ENCODE results near the gene SUPV3L1. TPM values are rescaled to one million over a fixed set of nuclear protein-coding genes. Genes with fewer than 3 reads are reported as not detected.

SUPV3L1 gene
- total RNA-seq, 1 experiment from 2014 or later: 117 TPM

- ChIA-PET CTCF (no interaction called here), POLR2A (ENCODE audit: unreplicated experiment) (no interaction called here)
- Histone ChIP-seq H3K4me2 (ENCODE audit: low read length) (no peak overlapping the region), H3K27me3 (ENCODE audit: low read length) (no peaks in the 10 kb centered on the region), H3K9me3 (ENCODE audit: low read length) (no peaks in the 10 kb centered on the region), H3F3A (ENCODE audit: low read length, unreplicated experiment) (no peaks in the 10 kb centered on the region), H3K4me3 (ENCODE audit: low read length) (no peak overlapping the region), H3K36me3 (ENCODE audit: low read depth, low read length) (no peaks in the 10 kb centered on the region), H3K9ac (ENCODE audit: low read length) (no peak overlapping the region), H3K9me2 (replicated peaks; ENCODE audit: low read length) (no peaks in the 10 kb centered on the region), H3K4me1 (ENCODE audit: insufficient read depth, low read length) (peaks cover 26% of the 10 kb centered on the region), H4K20me1 (ENCODE audit: low read length) (no peaks in the 10 kb centered on the region), H2AFZ (ENCODE audit: low read length) (no peak overlapping the region), H3K79me2 (ENCODE audit: low read length) (no peaks in the 10 kb centered on the region), H3K27ac (ENCODE audit: low read length) (no peak overlapping the region)
- intact Hi-C loops (cut with micrococcal nuclease): no loop called here
- BruUV-seq (replicated peaks): no TSS peak
- DNase-seq: no peak
- ATAC-seq: no peak
- no peak for TF ChIP-seq CTCF (conservative IDR thresholded peaks at IDR 0.05; ENCODE audit: low read depth, low read length)
- TF ChIP-seq EZH2phosphoT487 (IDR thresholded peaks at IDR 0.05; ENCODE audit: borderline replicate concordance, low read length): no peak
- no peak for TF ChIP-seq EZH2 (IDR thresholded peaks at IDR 0.05; ENCODE audit: low read length, unreplicated experiment)
Observed at GRCh38 chr10:69230128-69230527, 50.1 kb downstream of the SUPV3L1 start.

- Histone ChIP-seq H2AFZ (ENCODE audit: low read length) (peak overlapping the region; percentile 44), H3F3A (ENCODE audit: low read length, unreplicated experiment) (no peaks in the 10 kb centered on the region), H3K79me2 (ENCODE audit: low read length) (no peaks in the 10 kb centered on the region), H3K4me2 (ENCODE audit: low read length) (peak overlapping the region; percentile 21), H3K9me2 (replicated peaks; ENCODE audit: low read length) (no peaks in the 10 kb centered on the region), H3K36me3 (ENCODE audit: low read depth, low read length) (no peaks in the 10 kb centered on the region), H3K4me1 (ENCODE audit: insufficient read depth, low read length) (peaks cover 20% of the 10 kb centered on the region), H3K4me3 (ENCODE audit: low read length) (no peak overlapping the region), H3K27ac (ENCODE audit: low read length) (0 out of 2 replicates have a peak overlapping the region, but pooled peaks have one; percentile 1), H3K27me3 (ENCODE audit: low read length) (no peaks in the 10 kb centered on the region), H3K9ac (ENCODE audit: low read length) (no peak overlapping the region), H4K20me1 (ENCODE audit: low read length) (no peaks in the 10 kb centered on the region), H3K9me3 (ENCODE audit: low read length) (no peaks in the 10 kb centered on the region)
- no TSS peak for BruUV-seq (replicated peaks)
- DNase-seq (peak; percentile 98), ATAC-seq (peak; percentile 100)
- TF ChIP-seq CTCF (conservative IDR thresholded peaks at IDR 0.05; ENCODE audit: low read depth, low read length): no peak
- no peak for TF ChIP-seq EZH2 (IDR thresholded peaks at IDR 0.05; ENCODE audit: low read length, unreplicated experiment)
- no peak for TF ChIP-seq EZH2phosphoT487 (IDR thresholded peaks at IDR 0.05; ENCODE audit: borderline replicate concordance, low read length)
- intact Hi-C loops (cut with micrococcal nuclease): no loop called here
- POLR2A ChIA-PET (ENCODE audit: unreplicated experiment): no interaction called here
- CTCF ChIA-PET: interaction anchor here (0.5 to 1.6 kb wide), 5 partner anchors 15 to 218 kb away, joined by 3 to 5 read pairs (median 4); no protein-coding TSS in a partner anchor
Observed at GRCh38 chr10:69232252-69232651, 52.2 kb downstream of the SUPV3L1 start.

GRCh38 chr10:69232736-69233480 lies 52.9 kb downstream of the SUPV3L1 start:
- ATAC-seq: no peak
- BruUV-seq (replicated peaks): TSS peak; percentile 78

More at GRCh38 chr10:69232736-69233480, 52.9 kb downstream of the SUPV3L1 start:
- 0 out of 2 replicates have a peak overlapping the region, but pooled peaks have one; percentile 1 for H3K27ac ChIP-seq (ENCODE audit: low read length)
- intact Hi-C loops (cut with micrococcal nuclease): no loop called here
- no peaks in the 10 kb centered on the region for H3F3A ChIP-seq (ENCODE audit: low read length, unreplicated experiment)
- no peaks in the 10 kb centered on the region for H3K36me3 ChIP-seq (ENCODE audit: low read depth, low read length)
- no peaks in the 10 kb centered on the region for H3K9me2 ChIP-seq (replicated peaks; ENCODE audit: low read length)
- no peaks in the 10 kb centered on the region for H4K20me1 ChIP-seq (ENCODE audit: low read length)
- H3K4me2 ChIP-seq (ENCODE audit: low read length): peak overlapping the region; percentile 21
- no peaks in the 10 kb centered on the region for H3K27me3 ChIP-seq (ENCODE audit: low read length)
- H3K9me3 ChIP-seq (ENCODE audit: low read length): no peaks in the 10 kb centered on the region
- H2AFZ ChIP-seq (ENCODE audit: low read length): peak overlapping the region; percentile 44
- no peak for DNase-seq
- no peak overlapping the region for H3K4me3 ChIP-seq (ENCODE audit: low read length)
- ChIA-PET CTCF (interaction anchor here (1.5 to 1.6 kb wide), 2 partner anchors 16 to 160 kb away, joined by 5 read pairs; no protein-coding TSS in a partner anchor), POLR2A (ENCODE audit: unreplicated experiment) (no interaction called here)
- H3K4me1 ChIP-seq (ENCODE audit: insufficient read depth, low read length): peaks cover 23% of the 10 kb centered on the region
- TF ChIP-seq EZH2phosphoT487 (IDR thresholded peaks at IDR 0.05; ENCODE audit: borderline replicate concordance, low read length) (no peak), EZH2 (IDR thresholded peaks at IDR 0.05; ENCODE audit: low read length, unreplicated experiment) (no peak), CTCF (conservative IDR thresholded peaks at IDR 0.05; ENCODE audit: low read depth, low read length) (no peak)
- no peaks in the 10 kb centered on the region for H3K79me2 ChIP-seq (ENCODE audit: low read length)
- no peak overlapping the region for H3K9ac ChIP-seq (ENCODE audit: low read length)

All from PC-3 (cell line).